ENCODE results near the gene AHCYL2. TPM values are rescaled to one million over a fixed set of nuclear protein-coding genes. Genes with fewer than 3 reads are reported as not detected.

AHCYL2 gene
- total RNA-seq, 1 experiment from 2014 or later, result 17.0 TPM

GRCh38 chr7:129202058-129202777 is 22.6 kb upstream of the AHCYL2 start:
- no peak overlapping the region for H3K4me2 ChIP-seq (ENCODE audit: low read length)
- no peak for DNase-seq (ENCODE audit: low read depth, low spot score)
- H3K4me1 ChIP-seq (ENCODE audit: control insufficient read depth in 1 of 2, insufficient read depth in 2 of 2, low read length in 2 of 2), result no peaks in the 10 kb centered on the region
- H3K4me3 ChIP-seq (replicated peaks in 1 of 2; ENCODE audit: low read depth in 1 of 2, low read length in 2 of 2), result no peak overlapping the region
- RAD21 ChIA-PET (ENCODE audit: low non-redundant PET in 1 of 2, low total read pairs in 2 of 2, uncharacterized antibody in 2 of 2, unreplicated experiment in 2 of 2), result no interaction called here
- CTCF ChIA-PET, result no interaction called here
- H3K9me2 ChIP-seq (ENCODE audit: insufficient read depth), result no peaks in the 10 kb centered on the region; the same call in 1 of the 2 replicates
- H3K27ac ChIP-seq (ENCODE audit: low read depth, low read length), result no peak overlapping the region
- TF ChIP-seq REST (IDR thresholded peaks at IDR 0.05; ENCODE audit: low read depth), result no peak
- no peak for TF ChIP-seq FOSL1 (IDR thresholded peaks at IDR 0.05; ENCODE audit: low read depth)
- TF ChIP-seq YY1 (IDR thresholded peaks at IDR 0.05; ENCODE audit: extremely low read depth, insufficient replicate concordance, low read depth, low read length), result no peak
- TF ChIP-seq ZFX (IDR thresholded peaks at IDR 0.05), result no peak
- no peak for TF ChIP-seq ATF3 (IDR thresholded peaks at IDR 0.05)
- no peak for TF ChIP-seq POLR2AphosphoS5 (IDR thresholded peaks at IDR 0.05; ENCODE audit: low read depth, low read length)
- no peak for TF ChIP-seq ZNF274 (IDR thresholded peaks at IDR 0.05; ENCODE audit: low read depth, low read length)
- no peak for TF ChIP-seq EZH2 (IDR thresholded peaks at IDR 0.05)
- TF ChIP-seq ELF1 (IDR thresholded peaks at IDR 0.05; ENCODE audit: borderline replicate concordance, low read depth), result no peak
- TF ChIP-seq EGR1 (IDR thresholded peaks at IDR 0.05; ENCODE audit: low read depth), result no peak
- no peak for TF ChIP-seq JUND (IDR thresholded peaks at IDR 0.05)
- TF ChIP-seq CBX3 (IDR thresholded peaks at IDR 0.05; ENCODE audit: low read depth), result no peak
- no peak for TF ChIP-seq CEBPB (IDR thresholded peaks at IDR 0.05; ENCODE audit: low read depth)
- no peak for TF ChIP-seq SP1 (IDR thresholded peaks at IDR 0.05; ENCODE audit: low read depth)
- no peak for TF ChIP-seq SIN3A (IDR thresholded peaks at IDR 0.05; ENCODE audit: low read depth)
- no peak for TF ChIP-seq CTCF (IDR thresholded peaks at IDR 0.05 in 2 of 3, conservative IDR thresholded peaks at IDR 0.05 in 1 of 3; ENCODE audit: borderline replicate concordance in 1 of 3, insufficient read depth in 1 of 3, low read depth in 2 of 3, low read length in 2 of 3)
- no peak for TF ChIP-seq MAX (IDR thresholded peaks at IDR 0.05)
- H4K20me1 ChIP-seq (ENCODE audit: insufficient read depth), result no peaks in the 10 kb centered on the region
- no peak for ATAC-seq
- POLR2A ChIA-PET, result no interaction called here
- BruUV-seq (replicated peaks), result no TSS peak
- no peak overlapping the region for H3K9ac ChIP-seq (ENCODE audit: low read length)
- no peaks in the 10 kb centered on the region for H3K9me3 ChIP-seq (ENCODE audit: control insufficient read depth in 1 of 2, insufficient read depth in 1 of 2, low read depth in 1 of 2, low read length in 2 of 2)
- no peaks in the 10 kb centered on the region for H3K79me2 ChIP-seq (ENCODE audit: insufficient read depth, low read length)
- no peaks in the 10 kb centered on the region for H3K36me3 ChIP-seq (ENCODE audit: control insufficient read depth in 1 of 2, insufficient read depth in 2 of 2, low read length in 2 of 2)
- intact Hi-C loops (cut with micrococcal nuclease), result no loop called here
- H3K27me3 ChIP-seq (ENCODE audit: insufficient read depth, low read length), result no peaks in the 10 kb centered on the region
- no peak overlapping the region for H2AFZ ChIP-seq (ENCODE audit: low read depth, low read length, poor library complexity, severe bottlenecking)

Data from HCT116 (cell line).